Activated CD4-positive, alpha-beta memory T cell treated with anti-CD3 and anti-CD28 coated beads, Interleukin-2, amount 10 ng/mL, durations not matched to agents 7 days and 5 days (primary cell): ENCODE data around the gene F13B. TPM values are rescaled to one million over a fixed set of nuclear protein-coding genes. Genes with fewer than 3 reads are reported as not detected.

Experiments
- total RNA-seq, 2 experiments: library from RNA; stranded (reverse); gene quantifications; one replicate each; pipeline ENCODE4 v1.2.3, GENCODE V29; 2021

F13B gene
- total RNA-seq, 2 experiments from 2014 or later: not detected

Other genes starting within 250 kb of the F13B start
- not detected for gene CFHR1, start 247.5 kb downstream of the F13B start, total RNA-seq
- gene CFHR4, start 179.2 kb downstream of the F13B start, total RNA-seq: not detected
- not detected for gene CFHR2, start 123.5 kb downstream of the F13B start, total RNA-seq
- gene CFHR5, start 89.7 kb downstream of the F13B start, total RNA-seq: not detected
- 10 to 100 TPM; 73.0 to 75.7 TPM for gene ASPM, start 79.4 kb upstream of the F13B start, total RNA-seq
- 1 to 10 TPM; 7.1 to 7.2 TPM for gene ZBTB41, start 134.0 kb upstream of the F13B start, total RNA-seq
- gene CRB1, start 201.0 kb upstream of the F13B start, total RNA-seq: not detected